H1 (cell line): ENCODE measurements around the gene CACNA1A. TPM values are rescaled to one million over a fixed set of nuclear protein-coding genes. Genes with fewer than 3 reads are reported as not detected.

Experiments
- ASH2L ChIP-seq: fragments of 200-600, 300-600 bp; sonication (generic); IDR thresholded peaks from one replicate; pipeline ENCODE4 v1.7.1; 2017; ENCODE audit warnings: low read length
- BRCA1 ChIP-seq: IDR thresholded peaks from 2 replicates; pipeline ENCODE4 v1.6.1; 2012; ENCODE audit warnings: low read depth, low read length, improper control_type of control experiment
- CBX5 ChIP-seq: fragments of 300-800, 300-1000 bp; sonication (generic); IDR thresholded peaks from 2 replicates; pipeline ENCODE4 v1.7.1; 2016; ENCODE audit warnings: antibody characterized with exemption, low read length, low read depth
- E2F6 ChIP-seq: IDR thresholded peaks from 2 replicates; pipeline ENCODE4 v1.6.1; 2012; ENCODE audit warnings: inconsistent platforms
- EGR1 ChIP-seq: IDR thresholded peaks from 2 replicates; pipeline ENCODE4 v1.6.1; 2011; ENCODE audit warnings: low read depth, low read length, borderline replicate concordance
- EP300 ChIP-seq, 2 experiments: IDR thresholded peaks; 1 replicate in 1 of 2; 2 replicates in 1 of 2; pipeline ENCODE4 v1.6.1; 2011 to 2012; ENCODE audit warnings: low read depth in 2 of 2, low read length in 2 of 2, mild to moderate bottlenecking in 2 of 2, borderline replicate concordance in 1 of 2, inconsistent platforms in 1 of 2, moderate library complexity in 1 of 2
- GTF2F1 ChIP-seq: IDR thresholded peaks from 2 replicates; pipeline ENCODE4 v1.6.1; 2012; ENCODE audit warnings: low read depth, low read length, improper control_type of control experiment, borderline replicate concordance
- JUN ChIP-seq: IDR thresholded peaks from 2 replicates; pipeline ENCODE4 v1.6.1; 2011; ENCODE audit warnings: low read depth, mild to moderate bottlenecking, improper control_type of control experiment, low read length
- JUND ChIP-seq: IDR thresholded peaks from 2 replicates; pipeline ENCODE4 v1.6.1; 2011; ENCODE audit warnings: mild to moderate bottlenecking, improper control_type of control experiment, low read length
- KDM4A ChIP-seq: IDR thresholded peaks from one replicate; pipeline ENCODE4 v1.7.1; 2012; ENCODE audit warnings: low read depth, mild to moderate bottlenecking, moderate library complexity, low read length, inconsistent platforms; ENCODE audit not compliant: severe bottlenecking
- NANOG ChIP-seq: IDR thresholded peaks from 2 replicates; pipeline ENCODE4 v1.6.1; 2011; ENCODE audit warnings: low read length, low read depth, mild to moderate bottlenecking, inconsistent platforms; ENCODE audit not compliant: insufficient read depth, poor library complexity, severe bottlenecking
- PHF8 ChIP-seq: fragments of 200-600 bp; sonication (generic); conservative IDR thresholded peaks from 2 replicates; pipeline ENCODE4 v1.7.1; 2012; ENCODE audit warnings: low read depth, mild to moderate bottlenecking, inconsistent platforms, low read length, moderate library complexity
- POLR2A ChIP-seq, 2 experiments: IDR thresholded peaks; 1 replicate in 1 of 2; 2 replicates in 1 of 2; pipeline ENCODE4 v1.6.1; 2011; ENCODE audit warnings: low read depth in 2 of 2, low read length in 2 of 2, mild to moderate bottlenecking in 2 of 2; ENCODE audit errors: control extremely low read depth in 1 of 2
- POLR2AphosphoS5 ChIP-seq: IDR thresholded peaks from 2 replicates; pipeline ENCODE4 v1.6.1; 2011; ENCODE audit warnings: low read depth, low read length
- SIRT6 ChIP-seq: IDR thresholded peaks from one replicate; pipeline ENCODE4 v1.7.1; 2012; ENCODE audit warnings: low read length, inconsistent platforms
- SIX5 ChIP-seq: IDR thresholded peaks from 2 replicates; pipeline ENCODE4 v1.6.1; 2011; ENCODE audit warnings: mild to moderate bottlenecking, low read depth, low read length
- SP2 ChIP-seq: IDR thresholded peaks from 2 replicates; pipeline ENCODE4 v1.6.1; 2012; ENCODE audit warnings: mild to moderate bottlenecking, low read length, inconsistent platforms
- SP4 ChIP-seq: IDR thresholded peaks from 2 replicates; pipeline ENCODE4 v1.6.1; 2012; ENCODE audit warnings: low read length, inconsistent platforms
- SUZ12 ChIP-seq: fragments of 200-600 bp; sonication (generic); IDR thresholded peaks from 2 replicates; pipeline ENCODE4 v1.6.1; 2012; ENCODE audit warnings: mild to moderate bottlenecking, inconsistent platforms, low read length, moderate library complexity, mixed read lengths
- TAF7 ChIP-seq: optimal IDR thresholded peaks from 2 replicates; pipeline ENCODE3; 2011; ENCODE audit warnings: low read depth, mild to moderate bottlenecking, inconsistent platforms, low read length, moderate library complexity, borderline replicate concordance
- USF2 ChIP-seq: IDR thresholded peaks from 2 replicates; pipeline ENCODE4 v1.6.1; 2011; ENCODE audit warnings: low read length, improper control_type of control experiment
- ZNF274 ChIP-seq: IDR thresholded peaks from 2 replicates; pipeline ENCODE4 v1.7.0; 2012; ENCODE audit warnings: low read length, borderline replicate concordance; ENCODE audit errors: extremely low read depth
- polyA plus RNA-seq, 7 experiments: library from polyadenylated mRNA; depleted of rRNA in 3 of 7; stranded (reverse) in 5 of 7; unstranded in 2 of 7; fragments of >200 nt in 5 of 7; fragments of 200-250 nt in 2 of 7; gene quantifications; 1 replicate in 5 of 7; 2 replicates in 1 of 7; 4 replicates in 1 of 7; pipeline versions ENCODE4 v1.2.1 to v1.2.3, GENCODE V29; 2011 to 2013; ENCODE audit warnings: missing spikeins in 2 of 7, mixed read lengths in 2 of 7
- total RNA-seq: library from RNA; stranded (reverse); fragmentation: NEBNext Ultra II Directional; extraction: Animal tissue kit (Norgen Biotek cat#: 25700); gene quantifications from 2 replicates; pipeline ENCODE4 v1.2.1, GENCODE V29; 2021

Gene CACNA1A
- total and polyA plus RNA-seq, 2 of the 8 experiments (the other 6 are each of a cell fraction or from before 2014, with no cell fraction given): 10.7 to 25.3 TPM

- TF ChIP-seq KDM4A (no peak), ASH2L (no peak), SIRT6 (no peak), SP2 (no peak), SUZ12 (no peak), JUND (peak; percentile 67), NANOG (no peak), BRCA1 (no peak), TAF7 (peak; percentile 15), EGR1 (no peak), E2F6 (no peak), POLR2A (IDR thresholded peaks at IDR 0.05; ENCODE audit: control extremely low read depth in 1 of 2, low read depth in 2 of 2, low read length in 2 of 2) (no peak; a peak in 1 of 3 replicates), ZNF274 (no peak), GTF2F1 (no peak), POLR2AphosphoS5 (no peak), SIX5 (no peak), SP4 (no peak), JUN (0 out of 2 replicates have a peak, but pooled peaks have one; percentile 39), USF2 (no peak), PHF8 (no peak), CBX5 (no peak), EP300 (IDR thresholded peaks at IDR 0.05; ENCODE audit: borderline replicate concordance in 1 of 2, low read depth in 2 of 2, low read length in 2 of 2) (peak in 1 of 2 experiments; percentile 42; a peak in 1 of 3 replicates)
Observed at GRCh38 chr19:13460045-13460444, 46.2 kb downstream of the CACNA1A start (continued).
